ENCODE measurements around the gene POLR2C. TPM values are rescaled to one million over a fixed set of nuclear protein-coding genes. Genes with fewer than 3 reads are reported as not detected.
A peak's percentile ranks its signal among the peaks of the same experiment; 100 is the strongest.

POLR2C gene
- total and polyA plus RNA-seq, 2 of the 13 experiments (the other 11 are each of a cell fraction or from before 2014, with no cell fraction given): 104 to 216 TPM

DNA sequence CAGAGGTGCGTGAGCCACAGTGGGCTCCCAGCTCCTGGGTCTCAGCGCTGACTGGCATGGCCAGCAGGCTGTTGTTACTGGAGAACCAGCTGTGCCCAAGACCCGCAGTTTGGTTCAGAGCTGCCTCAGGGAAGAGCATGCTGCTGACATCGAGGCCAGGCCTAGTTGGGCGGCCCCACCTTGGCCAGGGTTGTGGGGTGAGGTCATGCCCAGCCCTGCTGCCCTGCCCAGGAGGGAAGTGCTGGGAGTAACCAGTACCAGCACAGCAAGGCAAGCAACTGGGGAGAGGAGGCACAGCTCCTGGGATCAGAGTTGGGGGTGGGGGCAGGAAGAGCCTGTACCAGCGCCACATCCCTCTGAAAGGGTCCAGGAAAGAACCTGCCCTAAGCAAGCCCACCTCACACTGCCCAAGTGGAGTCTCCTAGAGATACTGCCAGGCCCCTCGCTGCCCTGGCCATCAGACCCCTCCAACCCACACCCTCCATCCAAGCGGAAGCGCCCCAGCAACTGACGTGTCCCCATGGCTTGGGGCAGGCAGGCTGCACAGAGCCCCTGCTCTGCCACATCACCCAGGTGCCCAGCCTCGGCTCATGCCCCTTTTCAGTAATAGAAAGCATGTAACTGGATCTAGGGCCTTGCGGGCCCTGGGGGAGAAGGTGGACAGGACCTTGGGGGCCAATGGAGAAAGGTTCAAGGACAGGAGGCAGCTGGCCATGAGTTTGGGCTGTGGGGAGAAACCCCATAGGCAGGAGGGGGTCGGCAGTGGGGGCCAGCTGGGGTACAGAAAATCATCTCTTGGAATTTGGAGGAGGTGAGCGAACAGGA, 22.8 kb downstream of the POLR2C start (continued):
- TF ChIP-seq TEF (CRISPR knock-in tag; IDR thresholded peaks at IDR 0.05) (no peak), ZNF607 (CRISPR knock-in tag; IDR thresholded peaks at IDR 0.05; ENCODE audit: borderline replicate concordance) (0 out of 2 replicates have a peak, but pooled peaks have one; percentile 1)

- Histone ChIP-seq H3K4me1 (ENCODE audit: insufficient read depth, low read length) (peaks cover 66% of the 10 kb centered on the region), H3K27me3 (ENCODE audit: control insufficient read depth in 1 of 2, insufficient read depth in 2 of 2, low read length in 2 of 2) (peaks cover 0 to 6% of the 10 kb centered on the region in 2 experiments; a peak in 1 of 5 replicates), H3K9me3 (ENCODE audit: low read length) (no peaks in the 10 kb centered on the region), H3K4me3 (replicated peaks in 1 of 3; ENCODE audit: insufficient read depth in 1 of 3, low read depth in 2 of 3, low read length in 3 of 3) (peak within 1 kb of the TSS; percentile 91 to 97 (median 96)), H3K79me2 (ENCODE audit: insufficient read depth, low read length) (peaks cover 20% of the 10 kb centered on the region), H4K20me1 (ENCODE audit: insufficient read depth, low read length) (no peaks in the 10 kb centered on the region), H3K27ac (ENCODE audit: extremely low read length, insufficient read depth, low read length) (peak within 1 kb of the TSS; percentile 56), H2AFZ (ENCODE audit: low read length) (peak within 1 kb of the TSS; percentile 94), H3K9ac (ENCODE audit: insufficient read depth, low read depth, low read length) (peak within 1 kb of the TSS; percentile 88), H3K4me2 (ENCODE audit: low read depth, low read length) (peak within 1 kb of the TSS; percentile 100), H3K36me3 (replicated peaks in 1 of 2; ENCODE audit: control insufficient read depth in 1 of 2, insufficient read depth in 2 of 2, low read length in 2 of 2) (no peaks in the 10 kb centered on the region)
- no TSS peak for BruUV-seq (replicated peaks)
- POLR2A ChIA-PET: interaction anchor here (0.6 to 3.2 kb wide), 12 partner anchors 10 to 190 kb away, joined by 3 to 31 read pairs (median 6); partner anchors contain the start of genes CIAPIN1, COQ9, CX3CL1 and POLR2C
- CTCF ChIA-PET (ENCODE audit: low intra/inter-chr PET ratio, low total read pairs): no interaction called here
- WGBS (ENCODE audit: low lambda C conversion rate): 2% methylated on average over 26 of the region's 73 CpGs
- intact Hi-C loops (cut with micrococcal nuclease; ENCODE audit: unreplicated experiment) (no loop called here), in situ Hi-C loops (cut with HindIII; ENCODE audit: extremely low pct_ligation_motif_present, low pct_unique_long_range_greater_than_20kb) (no loop called here)
- DNase-seq (ENCODE audit: low spot score) (no peak), ATAC-seq (peak; percentile 82), FAIRE-seq (no peak)
- TF ChIP-seq, protein P1, sequence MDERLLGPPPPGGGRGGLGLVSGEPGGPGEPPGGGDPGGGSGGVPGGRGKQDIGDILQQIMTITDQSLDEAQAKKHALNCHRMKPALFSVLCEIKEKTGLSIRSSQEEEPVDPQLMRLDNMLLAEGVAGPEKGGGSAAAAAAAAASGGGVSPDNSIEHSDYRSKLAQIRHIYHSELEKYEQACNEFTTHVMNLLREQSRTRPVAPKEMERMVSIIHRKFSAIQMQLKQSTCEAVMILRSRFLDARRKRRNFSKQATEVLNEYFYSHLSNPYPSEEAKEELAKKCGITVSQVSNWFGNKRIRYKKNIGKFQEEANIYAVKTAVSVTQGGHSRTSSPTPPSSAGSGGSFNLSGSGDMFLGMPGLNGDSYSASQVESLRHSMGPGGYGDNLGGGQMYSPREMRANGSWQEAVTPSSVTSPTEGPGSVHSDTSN (CRISPR knock-in tag; IDR thresholded peaks at IDR 0.05): no peak
- TF ChIP-seq HOXA7 (CRISPR knock-in tag; IDR thresholded peaks at IDR 0.05): no peak
- no peak for TF ChIP-seq ZNF275 (CRISPR knock-in tag; IDR thresholded peaks at IDR 0.05; ENCODE audit: borderline replicate concordance)
- TF ChIP-seq TMF1 (CRISPR knock-in tag; IDR thresholded peaks at IDR 0.05; ENCODE audit: low read depth): no peak; the same call in 1 of the 2 replicates
- no peak for TF ChIP-seq ZNF329 (CRISPR knock-in tag; IDR thresholded peaks at IDR 0.05; ENCODE audit: low read depth)
- no peak for TF ChIP-seq FOXK1 (CRISPR knock-in tag; IDR thresholded peaks at IDR 0.05; ENCODE audit: borderline replicate concordance, low read depth)
- no peak; the same call in 1 of the 2 replicates for TF ChIP-seq TGIF2 (CRISPR knock-in tag; IDR thresholded peaks at IDR 0.05)
- TF ChIP-seq ARID2 (CRISPR knock-in tag; IDR thresholded peaks at IDR 0.05; ENCODE audit: borderline replicate concordance): 0 out of 2 replicates have a peak, but pooled peaks have one; percentile 62
- no peak for TF ChIP-seq MED13 (CRISPR knock-in tag; IDR thresholded peaks at IDR 0.05)
- TF ChIP-seq SIN3A (IDR thresholded peaks at IDR 0.05; ENCODE audit: borderline replicate concordance, low read depth, low read length): peak; percentile 47; the same call in 1 of the 2 replicates
- no peak for TF ChIP-seq ZNF253 (CRISPR knock-in tag; IDR thresholded peaks at IDR 0.05; ENCODE audit: borderline replicate concordance)
- TF ChIP-seq ZNF225 (CRISPR knock-in tag; IDR thresholded peaks at IDR 0.05): no peak
These were observed 23.7 kb downstream of the POLR2C start, which contains the start of gene DOK4 for GRCh38 chr16:57485916-57486857. Gene DOK4, minus strand, starts transcription at chr16:57486493. Its CDS starts 6,986 bp downstream, at chr16:57479507.
